BLaER1 treated with 17β-estradiol and CSF1 and Interleukin-3, amounts not matched to agents 10 nM and 100 nM (cell line): ENCODE data around the gene DPH6.

Experiments
- H3K27ac ChIP-seq, 11 experiments: shearing (Covaris generic); formaldehyde crosslinking; 2 replicates each; pipeline ENCODE4 v1.8.1; 2022
- H3K27me3 ChIP-seq, 11 experiments: shearing (Covaris generic); formaldehyde crosslinking; 2 replicates each; pipeline ENCODE4 v1.8.1; 2022
- H3K36me3 ChIP-seq, 11 experiments: shearing (Covaris generic); formaldehyde crosslinking; 2 replicates each; pipeline ENCODE4 v1.8.1; 2022
- H3K4me1 ChIP-seq, 10 experiments: shearing (Covaris generic); formaldehyde crosslinking; 2 replicates each; pipeline ENCODE4 v1.8.1; 2022
- H3K4me2 ChIP-seq, 11 experiments: shearing (Covaris generic); formaldehyde crosslinking; 2 replicates each; pipeline ENCODE4 v1.8.1; 2022
- H3K4me3 ChIP-seq, 10 experiments: shearing (Covaris generic); formaldehyde crosslinking; 2 replicates each; pipeline ENCODE4 v1.8.1; 2022
- H3K9ac ChIP-seq, 11 experiments: shearing (Covaris generic); formaldehyde crosslinking; 2 replicates each; pipeline ENCODE4 v1.8.1; 2022
- H3K9me3 ChIP-seq, 11 experiments: shearing (Covaris generic); formaldehyde crosslinking; replicated peaks in 1 of 11; 2 replicates each; pipeline ENCODE4 v1.8.1; 2022
- H4K20me1 ChIP-seq, 11 experiments: shearing (Covaris generic); formaldehyde crosslinking; 2 replicates each; pipeline ENCODE4 v1.8.1; 2022
- Cebpa-rat ChIP-seq, 11 experiments: shearing (Covaris generic); IDR thresholded peaks; 2 replicates each; pipeline ENCODE4 v1.8.1; 2022

DPH6 gene

GRCh38 chr15:35561308-35561707, 15.3 kb upstream of the DPH6 start:
- Histone ChIP-seq H3K27me3 (no peaks in the 10 kb centered on the region), H4K20me1 (no peaks in the 10 kb centered on the region), H3K27ac (no peak overlapping the region)

DNA sequence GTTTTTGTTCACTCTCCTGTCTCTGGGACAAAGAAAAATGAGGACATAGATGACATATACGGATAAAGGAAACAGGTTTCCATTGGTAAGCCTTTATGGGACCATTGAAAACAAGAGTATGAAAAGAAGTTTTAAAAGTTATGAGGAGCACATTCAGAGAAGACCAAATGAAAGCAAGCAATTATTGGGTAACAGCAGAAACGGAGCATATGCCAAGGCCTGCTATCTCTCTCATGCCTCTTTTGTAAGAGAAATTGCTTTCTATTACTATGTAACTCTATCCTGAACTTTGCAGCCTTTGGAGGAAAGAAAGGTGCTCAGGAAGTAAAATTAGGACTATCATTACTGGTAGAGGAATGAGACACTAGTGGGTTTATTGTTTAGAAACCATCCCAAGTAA, 14.9 kb upstream of the DPH6 start:
- Histone ChIP-seq H3K4me3 (no peak overlapping the region), H3K4me2 (no peak overlapping the region), H3K27ac (no peak overlapping the region), H3K27me3 (no peaks in the 10 kb centered on the region), H3K9me3 (no peaks in the 10 kb centered on the region), H3K9ac (no peak overlapping the region), H3K4me1 (no peaks in the 10 kb centered on the region), H3K36me3 (no peaks in the 10 kb centered on the region), H4K20me1 (no peaks in the 10 kb centered on the region)
- no peak for TF ChIP-seq Cebpa-rat (IDR thresholded peaks at IDR 0.05)

More at GRCh38 chr15:35561308-35561707, 15.3 kb upstream of the DPH6 start:
- Histone ChIP-seq H3K36me3 (no peaks in the 10 kb centered on the region), H3K9me3 (no peaks in the 10 kb centered on the region), H3K4me2 (no peak overlapping the region), H3K9ac (no peak overlapping the region), H3K4me1 (no peaks in the 10 kb centered on the region), H3K4me3 (no peak overlapping the region)
- no peak for TF ChIP-seq Cebpa-rat (IDR thresholded peaks at IDR 0.05)

- Histone ChIP-seq H3K4me3 (no peak overlapping the region), H3K27ac (no peak overlapping the region), H3K9ac (no peak overlapping the region), H4K20me1 (no peaks in the 10 kb centered on the region), H3K36me3 (no peaks in the 10 kb centered on the region), H3K4me1 (no peaks in the 10 kb centered on the region), H3K9me3 (no peaks in the 10 kb centered on the region), H3K27me3 (no peaks in the 10 kb centered on the region), H3K4me2 (no peak overlapping the region)
- TF ChIP-seq Cebpa-rat (IDR thresholded peaks at IDR 0.05), result no peak
Observed at GRCh38 chr15:35560258-35560657, 14.3 kb upstream of the DPH6 start.

DNA sequence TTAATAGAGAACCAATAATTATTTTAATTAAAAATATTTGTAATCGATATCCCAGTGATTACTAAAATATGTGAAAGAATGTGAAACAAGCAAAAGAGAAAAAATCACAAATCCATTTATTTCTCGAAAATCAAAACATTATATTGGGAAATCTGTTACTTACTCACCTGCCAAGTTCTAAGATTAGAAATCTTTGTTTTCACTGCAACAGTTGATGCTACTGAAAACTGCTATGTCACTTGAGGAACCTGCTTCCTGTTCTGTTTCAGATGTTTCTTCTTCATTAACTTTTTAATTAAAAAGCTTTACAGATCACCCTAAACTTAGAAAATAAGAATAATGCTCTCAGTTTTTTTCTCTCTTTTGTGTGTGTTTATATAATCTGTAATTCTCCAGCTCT, 13.7 kb upstream of the DPH6 start:
- Histone ChIP-seq H4K20me1 (no peaks in the 10 kb centered on the region), H3K4me2 (no peak overlapping the region), H3K27me3 (no peaks in the 10 kb centered on the region), H3K36me3 (no peaks in the 10 kb centered on the region), H3K9ac (no peak overlapping the region), H3K27ac (no peak overlapping the region), H3K4me1 (no peaks in the 10 kb centered on the region), H3K9me3 (no peaks in the 10 kb centered on the region), H3K4me3 (no peak overlapping the region)
- no peak for TF ChIP-seq Cebpa-rat (IDR thresholded peaks at IDR 0.05)

GRCh38 chr15:35557544-35557943, 11.6 kb upstream of the DPH6 start:
- no peak overlapping the region for H3K4me2 ChIP-seq

GRCh38 chr15:35557012-35557411, 11.0 kb upstream of the DPH6 start:
- H3K27me3 ChIP-seq, result no peaks in the 10 kb centered on the region
- no peak overlapping the region for H3K4me2 ChIP-seq
- no peak for TF ChIP-seq Cebpa-rat (IDR thresholded peaks at IDR 0.05)
- no peaks in the 10 kb centered on the region for H3K36me3 ChIP-seq
- H3K4me1 ChIP-seq, result no peaks in the 10 kb centered on the region
- no peaks in the 10 kb centered on the region for H3K9me3 ChIP-seq
- H4K20me1 ChIP-seq, result no peaks in the 10 kb centered on the region
- no peak overlapping the region for H3K27ac ChIP-seq
- no peak overlapping the region for H3K4me3 ChIP-seq
- no peak overlapping the region for H3K9ac ChIP-seq

More at GRCh38 chr15:35557544-35557943, 11.6 kb upstream of the DPH6 start:
- H3K9ac ChIP-seq, result no peak overlapping the region
- no peaks in the 10 kb centered on the region for H3K36me3 ChIP-seq
- no peaks in the 10 kb centered on the region for H4K20me1 ChIP-seq
- H3K4me3 ChIP-seq, result no peak overlapping the region
- no peaks in the 10 kb centered on the region for H3K4me1 ChIP-seq
- no peaks in the 10 kb centered on the region for H3K27me3 ChIP-seq
- TF ChIP-seq Cebpa-rat (IDR thresholded peaks at IDR 0.05), result no peak
- no peak overlapping the region for H3K27ac ChIP-seq
- no peaks in the 10 kb centered on the region for H3K9me3 ChIP-seq

DNA sequence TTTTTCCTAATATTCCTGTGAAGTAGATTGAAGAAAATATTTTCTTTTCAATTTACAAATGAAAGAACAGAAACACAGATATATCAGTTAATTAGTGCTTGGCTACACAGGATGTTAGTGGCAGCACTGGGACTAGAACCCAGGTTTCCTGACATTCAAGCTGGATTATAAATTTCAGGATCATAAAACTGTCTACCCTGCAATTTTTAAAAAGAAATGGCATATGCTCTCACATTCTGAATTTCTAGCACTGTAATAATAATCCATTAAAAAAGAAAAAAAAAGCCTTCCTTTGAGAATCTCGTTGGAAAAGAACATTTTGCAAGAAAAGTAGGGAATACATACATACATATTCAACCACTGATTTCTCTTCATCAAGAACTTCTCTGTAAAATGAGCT, 9.3 kb upstream of the DPH6 start:
- Histone ChIP-seq H3K36me3 (no peaks in the 10 kb centered on the region), H4K20me1 (no peaks in the 10 kb centered on the region), H3K4me3 (no peak overlapping the region), H3K27me3 (no peaks in the 10 kb centered on the region), H3K9ac (no peak overlapping the region), H3K4me2 (no peak overlapping the region), H3K4me1 (no peaks in the 10 kb centered on the region), H3K9me3 (no peaks in the 10 kb centered on the region), H3K27ac (no peak overlapping the region)
- no peak for TF ChIP-seq Cebpa-rat (IDR thresholded peaks at IDR 0.05)

- H3K36me3 ChIP-seq, result no peaks in the 10 kb centered on the region
- no peaks in the 10 kb centered on the region for H4K20me1 ChIP-seq
- H3K4me2 ChIP-seq, result no peak overlapping the region
- no peak overlapping the region for H3K9ac ChIP-seq
- H3K27me3 ChIP-seq, result no peaks in the 10 kb centered on the region
- no peak overlapping the region for H3K4me3 ChIP-seq
- TF ChIP-seq Cebpa-rat (IDR thresholded peaks at IDR 0.05), result no peak
- no peaks in the 10 kb centered on the region for H3K9me3 ChIP-seq
- H3K27ac ChIP-seq, result no peak overlapping the region
- H3K4me1 ChIP-seq, result peaks cover 4 to 8% (median 7%) of the 10 kb centered on the region in 10 experiments; a peak in 14 of 20 replicates
Observed at GRCh38 chr15:35550957-35551356, 5.0 kb upstream of the DPH6 start.

GRCh38 chr15:35549567-35549966, 3.6 kb upstream of the DPH6 start:
- no peak for TF ChIP-seq Cebpa-rat (IDR thresholded peaks at IDR 0.05)
- Histone ChIP-seq H3K4me3 (no peak overlapping the region), H4K20me1 (no peaks in the 10 kb centered on the region), H3K4me1 (peaks cover 12 to 17% (median 15%) of the 10 kb centered on the region in 10 experiments), H3K9ac (no peak overlapping the region), H3K9me3 (no peaks in the 10 kb centered on the region), H3K36me3 (no peaks in the 10 kb centered on the region), H3K27ac (no peak overlapping the region), H3K27me3 (no peaks in the 10 kb centered on the region), H3K4me2 (no peak overlapping the region)

DNA sequence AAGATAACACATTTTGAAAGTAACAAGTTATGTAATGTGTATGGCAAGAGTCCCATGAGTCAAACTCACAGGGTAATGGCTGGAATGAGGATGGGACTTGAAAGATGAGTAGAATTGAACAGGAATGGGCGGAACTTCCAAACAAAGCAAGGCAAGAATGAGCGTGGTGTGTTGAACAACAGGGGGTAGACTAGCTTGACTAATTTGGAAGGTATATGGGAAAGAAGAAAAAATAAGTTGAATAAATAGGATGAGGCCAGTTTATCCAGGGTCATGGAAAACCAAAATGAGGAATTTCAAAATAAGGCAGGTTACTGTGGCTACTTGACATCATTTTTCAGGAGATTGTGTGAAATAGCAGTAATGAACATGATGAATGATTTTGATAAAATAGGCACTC, 2.5 kb upstream of the DPH6 start:
- Histone ChIP-seq H3K9me3 (no peaks in the 10 kb centered on the region), H3K36me3 (no peaks in the 10 kb centered on the region), H3K4me1 (peaks cover 13 to 17% (median 16%) of the 10 kb centered on the region in 10 experiments), H3K27ac (no peak overlapping the region), H3K9ac (no peak overlapping the region), H4K20me1 (no peaks in the 10 kb centered on the region), H3K27me3 (no peaks in the 10 kb centered on the region), H3K4me2 (no peak overlapping the region), H3K4me3 (no peak overlapping the region)
- TF ChIP-seq Cebpa-rat (IDR thresholded peaks at IDR 0.05), result no peak
